Ascending aorta (tissue), 2 donors: ENCODE results near the gene VSTM2L. TPM values are rescaled to one million over a fixed set of nuclear protein-coding genes. Genes with fewer than 3 reads are reported as not detected.

ENCODE experiments used
- DNase-seq, 2 donors: peaks; one replicate each; pipeline ENCODE4 v3.0.0-alpha.2; 2019; ENCODE audit warnings: low spot score in 2 of 2
- H3K27ac ChIP-seq, 2 donors: fragments of 200-600 bp; sonication (generic); one replicate each; pipeline ENCODE4 v1.5.1; 2016 to 2017; ENCODE audit warnings: mild to moderate bottlenecking in 1 of 2
- H3K27me3 ChIP-seq: fragments of 200-600 bp; sonication (generic); one replicate; pipeline ENCODE4 v1.5.1; 2017
- H3K36me3 ChIP-seq, 2 donors: fragments of 200-600 bp; sonication (generic); one replicate each; pipeline ENCODE4 v1.5.1; 2016
- H3K4me1 ChIP-seq, 2 donors: fragments of 200-600 bp; sonication (generic); one replicate each; pipeline ENCODE4 v1.5.1; 2016 to 2017; ENCODE audit warnings: mild to moderate bottlenecking in 1 of 2
- H3K4me3 ChIP-seq, 2 donors: fragments of 200-600 bp; sonication (generic); one replicate each; pipeline ENCODE4 v1.5.1; 2016 to 2017; ENCODE audit warnings: mild to moderate bottlenecking in 1 of 2
- H3K9me3 ChIP-seq, 2 donors: fragments of 200-600 bp; sonication (generic); one replicate each; pipeline ENCODE4 v1.5.1; 2016
- CTCF ChIP-seq, 3 experiments: fragments of 200-600 bp in 2 of 3; fragments of 450-650 bp in 1 of 3; sonication (generic) in 2 of 3; IDR thresholded peaks; one replicate each; pipeline ENCODE4 v1.5.1; 2016 to 2019; ENCODE audit warnings: antibody characterized with exemption in 3 of 3, mild to moderate bottlenecking in 1 of 3, moderate library complexity in 1 of 3
- intact Hi-C: fragments of 100-400 bp; cut with DNase I; formaldehyde crosslinking; loops from one replicate; pipeline ENCODE4 v1.15.1; 2023
- total RNA-seq: library from RNA; depleted of rRNA; stranded (reverse); fragments of >200 nt; gene quantifications from one replicate; pipeline ENCODE4 v1.1.0, GENCODE V29; 2016

Gene VSTM2L
- total RNA-seq, 1 donor from 2014 or later: 1.1 TPM

GRCh38 chr20:37980383-37980782, 77.5 kb downstream of the VSTM2L start:
- intact Hi-C loops: no loop called here
- Histone ChIP-seq H3K27me3 (no peaks in the 10 kb centered on the region), H3K4me1 (peaks cover 0 to 1% of the 10 kb centered on the region in 2 donors), H3K36me3 (peaks cover 0 to 25% of the 10 kb centered on the region in 2 donors), H3K9me3 (no peaks in the 10 kb centered on the region), H3K4me3 (no peak overlapping the region), H3K27ac (no peak overlapping the region)
- no peak for DNase-seq
- TF ChIP-seq CTCF (IDR thresholded peaks at IDR 0.05): no peak

- no peaks in the 10 kb centered on the region for H3K9me3 ChIP-seq
- H3K27me3 ChIP-seq: no peaks in the 10 kb centered on the region
- H3K36me3 ChIP-seq: peaks cover 0 to 25% of the 10 kb centered on the region in 2 donors
- TF ChIP-seq CTCF (IDR thresholded peaks at IDR 0.05): no peak
- DNase-seq: no peak
- intact Hi-C loops: no loop called here
- no peak overlapping the region for H3K4me3 ChIP-seq
- H3K4me1 ChIP-seq: peaks cover 0 to 6% of the 10 kb centered on the region in 2 donors
- H3K27ac ChIP-seq: no peak overlapping the region
Observed at GRCh38 chr20:37980876-37981275, 77.9 kb downstream of the VSTM2L start.

- intact Hi-C loops: no loop called here
- no peak overlapping the region for H3K27ac ChIP-seq
- DNase-seq: no peak
- no peaks in the 10 kb centered on the region for H3K9me3 ChIP-seq
- no peaks in the 10 kb centered on the region for H3K27me3 ChIP-seq
- no peak for TF ChIP-seq CTCF (IDR thresholded peaks at IDR 0.05)
- H3K4me1 ChIP-seq: peaks cover 3 to 10% of the 10 kb centered on the region in 2 donors
- no peak overlapping the region for H3K4me3 ChIP-seq
- H3K36me3 ChIP-seq: peaks cover 0 to 21% of the 10 kb centered on the region in 2 donors
Observed at GRCh38 chr20:37981568-37981967, 78.6 kb downstream of the VSTM2L start.

- intact Hi-C loops: no loop called here
- no peak overlapping the region for H3K4me3 ChIP-seq
- no peak for DNase-seq
- TF ChIP-seq CTCF (IDR thresholded peaks at IDR 0.05): no peak
- H3K27me3 ChIP-seq: no peaks in the 10 kb centered on the region
- H3K4me1 ChIP-seq: peaks cover 7 to 25% of the 10 kb centered on the region in 2 donors
- no peaks in the 10 kb centered on the region for H3K9me3 ChIP-seq
- peaks cover 0 to 21% of the 10 kb centered on the region in 2 donors for H3K36me3 ChIP-seq
- H3K27ac ChIP-seq: no peak overlapping the region
Observed at GRCh38 chr20:37983286-37983685, 80.4 kb downstream of the VSTM2L start.

GRCh38 chr20:37984018-37984785, 81.3 kb downstream of the VSTM2L start:
- H3K27ac ChIP-seq: peak overlapping the region in 1 of 2 donors; percentile 7
- no peak overlapping the region for H3K4me3 ChIP-seq
- no peak for DNase-seq
- intact Hi-C loops: no loop called here
- no peaks in the 10 kb centered on the region for H3K9me3 ChIP-seq
- TF ChIP-seq CTCF (IDR thresholded peaks at IDR 0.05): no peak
- peaks cover 7 to 25% of the 10 kb centered on the region in 2 donors for H3K4me1 ChIP-seq
- H3K27me3 ChIP-seq: no peaks in the 10 kb centered on the region
- H3K36me3 ChIP-seq: peaks cover 0 to 21% of the 10 kb centered on the region in 2 donors
